HG03565 (cell line): ENCODE measurements around the gene TNIK.
"Not testable (repeated sequence)": the region's sequence is repeated elsewhere in the genome, so short reads cannot be mapped to it uniquely, and the experiment has no call there.

ENCODE experiments used
- ATAC-seq: cut with Tn5 transposase; IDR thresholded peaks from one replicate; pipeline ENCODE4 v1.9.1; 2021; ENCODE audit warnings: mild to moderate bottlenecking, moderate library complexity; ENCODE audit not compliant: unreplicated experiment

Gene TNIK

DNA sequence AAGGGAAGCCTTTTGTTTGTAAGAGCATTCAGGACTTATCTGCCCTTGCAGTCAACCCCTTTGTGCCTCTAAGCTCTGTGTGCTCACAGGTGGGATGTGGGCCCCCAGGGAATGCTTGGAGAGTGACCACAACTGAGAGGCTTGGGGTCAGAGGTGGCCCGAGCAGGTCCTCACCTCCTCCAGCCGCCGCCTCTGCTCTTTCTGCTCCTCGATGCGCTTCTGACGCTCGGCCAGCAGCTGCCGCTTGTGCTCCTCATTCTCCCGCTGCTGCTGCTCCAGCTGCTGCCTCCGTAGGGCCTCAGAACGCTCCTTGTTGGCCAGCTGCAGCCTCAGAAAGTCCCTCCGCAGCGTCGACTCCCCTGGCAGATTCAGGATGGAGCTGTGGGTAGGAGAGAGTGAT lies 302.9 kb downstream of the TNIK start:
- no peak for ATAC-seq

DNA sequence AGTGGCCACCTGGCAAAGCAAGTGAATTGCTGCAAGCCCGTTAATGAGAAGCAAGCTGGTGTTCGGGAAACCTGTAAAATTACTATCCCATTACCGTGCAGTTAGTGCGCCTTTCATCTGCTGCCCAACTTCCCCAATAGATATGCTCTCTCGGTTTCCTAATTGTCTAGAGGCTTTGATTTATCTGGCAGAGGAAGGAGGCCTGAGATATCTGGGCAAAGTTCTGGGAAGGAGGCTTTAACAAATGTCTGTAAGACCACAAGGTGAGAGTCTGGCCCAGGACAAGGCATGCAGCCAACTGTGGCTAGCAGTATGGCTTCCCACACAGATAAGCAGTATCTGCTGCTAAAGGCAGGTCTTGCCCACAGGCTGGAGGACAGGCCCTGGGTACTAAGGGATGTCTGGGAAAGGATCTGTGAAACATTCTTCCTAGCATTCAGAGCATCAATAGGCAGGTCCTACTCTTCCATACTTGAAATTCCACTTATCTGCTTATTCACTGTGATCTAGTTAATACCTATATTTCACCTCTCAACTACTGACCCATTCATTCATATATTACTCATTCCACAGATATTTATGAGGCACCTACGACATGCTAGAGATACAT lies 303.7 kb downstream of the TNIK start:
- ATAC-seq = no peak

DNA sequence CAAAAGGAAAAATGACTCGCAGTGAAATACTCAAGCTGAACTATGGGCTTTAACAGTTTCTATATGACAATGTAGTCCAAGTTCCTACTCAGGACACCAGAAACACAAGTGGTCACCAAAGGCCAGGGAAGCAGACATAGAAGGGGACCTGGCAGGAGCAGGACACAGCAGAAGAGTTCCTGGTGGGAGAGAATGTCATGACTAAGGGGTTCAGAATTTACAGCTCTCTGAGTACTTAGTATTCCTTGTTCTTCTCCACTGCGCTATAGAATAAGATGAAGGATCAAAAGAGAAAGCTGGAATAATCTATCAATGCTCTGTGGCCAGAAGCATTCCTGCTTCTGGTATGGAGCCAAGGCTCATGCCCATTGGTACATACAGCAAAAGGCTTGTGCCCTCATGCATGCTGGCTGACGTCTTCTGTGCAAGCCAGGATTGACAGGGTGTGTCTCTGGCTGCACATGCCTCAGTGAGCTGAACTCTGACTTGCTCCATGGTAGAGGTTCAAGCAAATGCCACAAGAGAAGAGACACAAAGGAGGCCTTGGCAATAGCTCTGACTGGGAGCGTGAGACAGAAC lies 305.0 kb downstream of the TNIK start:
- no peak for ATAC-seq

DNA sequence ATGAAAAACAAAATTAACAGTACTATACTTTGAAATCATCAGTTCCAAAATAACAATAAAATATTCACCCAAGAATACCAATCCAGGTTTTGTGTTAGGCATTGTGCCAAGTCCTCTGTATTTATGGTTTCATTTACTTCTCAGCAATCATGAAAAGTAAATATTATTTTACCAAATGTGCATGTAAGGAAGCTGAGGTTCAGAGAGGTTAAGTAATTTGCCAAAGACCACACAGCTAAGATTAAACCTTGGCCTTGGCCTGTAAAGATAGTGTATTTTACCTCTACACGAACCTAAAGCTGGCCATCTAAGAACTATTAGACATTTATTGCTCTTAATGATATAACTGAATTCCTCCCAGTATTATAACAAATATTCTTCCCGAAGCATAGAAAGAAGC lies 309.3 kb downstream of the TNIK start:
- ATAC-seq = no peak

DNA sequence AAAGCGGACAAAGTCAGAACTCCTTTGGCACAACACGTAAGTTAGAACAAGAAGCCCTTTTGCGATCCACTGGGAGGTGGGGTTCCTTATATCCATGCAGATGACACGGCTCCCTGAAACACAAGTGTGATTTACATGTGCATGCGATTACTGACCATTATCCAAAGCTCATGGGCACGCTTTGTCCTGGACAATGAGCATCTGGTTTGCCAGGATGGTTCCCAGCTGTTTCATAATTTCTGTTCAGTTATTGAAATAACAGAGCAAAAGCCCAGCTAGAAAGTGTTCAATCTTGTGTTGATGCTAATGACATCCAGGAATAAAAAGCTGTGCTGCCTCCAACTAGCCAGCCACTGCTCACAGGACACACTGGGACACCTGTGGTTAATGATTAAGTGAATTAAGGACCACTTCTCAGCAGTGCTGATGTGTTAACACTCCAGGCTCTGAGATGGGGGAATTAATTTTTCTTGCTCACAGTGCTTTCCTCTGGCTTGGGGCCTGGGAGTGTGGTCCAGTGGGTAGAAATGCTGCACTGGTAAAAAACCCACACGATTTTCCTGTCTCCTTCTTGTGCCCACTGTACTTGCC lies 310.6 kb downstream of the TNIK start:
- ATAC-seq = no peak

DNA sequence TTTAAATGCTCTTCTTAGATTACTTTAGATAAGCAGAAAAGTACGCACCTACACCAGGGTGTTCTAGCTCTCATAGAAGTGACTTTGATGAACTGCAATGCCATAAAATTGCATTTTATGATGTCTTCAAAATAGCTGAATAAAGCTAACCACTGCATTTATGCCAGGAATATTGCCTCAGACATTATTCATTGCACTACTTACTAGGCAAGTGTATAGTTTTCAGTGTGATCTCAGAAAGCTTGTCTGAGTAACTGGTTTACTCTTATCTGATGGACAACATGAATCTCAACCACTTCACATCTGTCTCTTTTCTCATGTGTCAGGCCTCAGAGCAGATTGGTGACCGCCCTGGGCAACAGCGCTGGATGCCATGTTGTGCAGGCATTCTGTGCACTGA lies 314.4 kb downstream of the TNIK start:
- no peak for ATAC-seq

DNA sequence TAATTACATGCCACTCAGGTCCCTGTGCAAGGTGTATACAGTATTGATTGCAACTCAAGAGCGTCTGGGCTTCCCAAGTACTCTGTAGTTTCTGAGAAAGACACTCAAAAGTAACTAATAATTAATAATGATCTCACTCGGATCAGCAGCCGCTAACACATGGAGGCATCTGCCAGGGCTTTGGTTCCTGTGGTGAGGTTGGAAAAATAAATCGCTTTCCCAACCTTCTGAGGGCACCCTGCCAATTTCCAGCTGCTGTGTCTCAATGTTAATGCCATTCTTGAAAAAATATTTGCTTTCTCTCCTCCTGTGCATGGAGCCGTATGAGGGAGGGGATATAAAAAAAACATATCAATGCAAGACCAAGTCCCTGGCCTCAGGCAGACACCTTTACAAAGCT lies 317.2 kb downstream of the TNIK start:
- ATAC-seq = no peak

DNA sequence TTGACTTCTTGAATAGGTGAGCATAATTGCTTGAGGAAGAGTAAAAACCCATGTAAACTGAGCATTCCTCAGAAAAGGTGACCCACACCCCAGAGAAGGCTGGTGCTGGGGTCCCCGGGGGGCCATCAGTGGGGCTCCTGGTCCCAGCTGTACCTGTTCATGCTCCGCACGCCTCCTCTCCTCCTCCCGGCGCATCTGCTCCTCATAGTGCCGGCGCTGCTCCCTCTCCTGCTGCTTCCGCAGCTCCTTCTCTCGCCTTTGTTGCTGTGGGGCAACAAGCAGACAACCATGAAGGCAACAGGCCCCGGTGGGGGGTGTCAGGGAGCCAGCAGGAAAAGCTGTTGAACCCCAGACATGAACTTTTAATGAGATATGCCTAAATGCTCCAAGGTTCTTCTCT lies 320.0 kb downstream of the TNIK start:
- no peak for ATAC-seq

DNA sequence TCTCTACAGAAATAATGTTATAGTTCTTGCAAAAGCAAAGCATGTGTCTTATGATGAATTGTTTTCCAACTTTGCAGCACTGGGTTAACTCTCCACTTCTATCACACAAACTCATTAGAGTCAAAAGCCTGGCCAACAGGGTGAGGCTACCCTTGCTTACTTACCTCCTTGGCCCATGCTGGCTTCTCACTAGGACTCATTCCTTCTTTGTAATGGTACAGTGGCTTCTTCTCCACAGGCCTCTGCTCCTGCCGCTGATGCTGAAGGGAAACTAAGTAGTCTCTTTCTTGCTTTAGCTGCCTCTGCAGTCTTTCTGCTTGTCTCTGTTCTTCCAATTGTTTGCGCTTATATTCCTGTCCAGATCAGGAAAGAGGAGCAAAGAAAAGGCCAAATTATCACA lies 322.2 kb downstream of the TNIK start:
- ATAC-seq = no peak

DNA sequence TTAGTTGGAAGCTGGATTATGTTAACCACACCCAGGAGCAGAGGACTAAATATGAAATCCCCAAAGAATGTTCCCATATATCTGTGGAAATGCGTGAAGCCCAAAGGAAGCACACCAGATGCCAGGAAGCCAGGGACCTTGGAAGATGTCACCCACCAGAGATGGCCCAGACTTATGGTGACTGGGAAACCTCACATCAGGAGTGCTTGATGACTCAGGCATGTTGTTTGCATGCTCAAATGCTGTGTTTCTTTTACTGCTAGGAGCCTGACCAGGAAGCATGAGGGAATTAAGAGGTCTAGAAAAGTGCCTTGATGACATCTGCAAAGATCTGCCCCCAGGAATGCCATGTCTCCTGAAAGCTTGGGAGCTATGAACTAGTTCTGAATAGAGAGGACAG lies 324.7 kb downstream of the TNIK start:
- ATAC-seq = no peak

DNA sequence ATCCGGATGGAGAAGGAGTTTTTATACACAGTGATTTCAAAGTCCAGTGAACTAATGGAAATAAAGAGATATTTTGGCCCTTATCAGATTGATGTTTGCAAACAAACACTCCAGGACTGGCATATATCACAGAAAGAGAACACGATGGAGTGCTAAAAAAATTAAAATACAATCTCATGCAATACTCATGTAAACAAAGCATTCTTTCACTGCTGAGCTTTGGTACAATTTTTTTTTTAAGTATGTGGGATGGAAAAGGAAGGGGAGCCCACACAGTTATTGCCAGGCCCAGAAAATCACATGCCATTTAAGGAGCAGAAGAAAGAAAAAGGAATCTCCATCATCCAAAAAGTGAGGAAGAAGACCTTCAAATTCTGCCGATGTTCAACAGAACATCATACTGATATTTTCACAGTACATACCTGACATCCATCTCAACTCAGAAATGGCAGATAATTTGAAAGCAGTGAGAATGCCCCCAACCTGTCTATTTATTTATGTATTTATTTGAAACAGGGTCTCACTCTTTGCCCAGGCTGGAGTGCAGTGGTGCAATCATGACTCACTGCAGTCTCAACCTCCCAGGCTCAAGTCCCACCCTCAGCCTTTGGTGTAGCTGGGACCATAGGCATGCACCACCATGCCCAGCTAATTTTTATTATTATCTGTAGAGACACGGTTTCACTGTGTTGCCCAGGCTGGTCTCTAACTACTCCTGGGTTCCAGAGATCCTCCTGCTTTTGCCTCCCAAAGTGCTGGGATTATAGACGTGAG lies 326.2 kb downstream of the TNIK start:
- no peak for ATAC-seq

DNA sequence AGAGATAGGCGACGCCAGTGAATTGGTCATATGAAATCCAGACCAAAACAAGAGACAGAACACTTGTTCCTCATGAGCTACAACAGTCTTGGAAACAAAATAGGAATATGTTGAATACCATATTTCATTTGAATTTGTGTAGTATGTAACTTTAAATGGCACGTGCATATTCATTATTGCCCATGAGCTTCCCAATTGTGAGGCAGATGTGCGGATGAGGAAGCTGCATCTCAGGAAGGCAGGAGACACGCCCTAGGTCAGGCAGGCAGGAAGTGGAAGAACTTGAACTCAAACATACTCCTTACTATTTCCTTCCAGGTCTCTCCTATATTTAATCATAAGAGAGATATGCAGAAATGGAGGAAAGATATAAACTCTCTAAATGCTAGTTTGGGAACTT lies 326.9 kb downstream of the TNIK start:
- no peak for ATAC-seq

DNA sequence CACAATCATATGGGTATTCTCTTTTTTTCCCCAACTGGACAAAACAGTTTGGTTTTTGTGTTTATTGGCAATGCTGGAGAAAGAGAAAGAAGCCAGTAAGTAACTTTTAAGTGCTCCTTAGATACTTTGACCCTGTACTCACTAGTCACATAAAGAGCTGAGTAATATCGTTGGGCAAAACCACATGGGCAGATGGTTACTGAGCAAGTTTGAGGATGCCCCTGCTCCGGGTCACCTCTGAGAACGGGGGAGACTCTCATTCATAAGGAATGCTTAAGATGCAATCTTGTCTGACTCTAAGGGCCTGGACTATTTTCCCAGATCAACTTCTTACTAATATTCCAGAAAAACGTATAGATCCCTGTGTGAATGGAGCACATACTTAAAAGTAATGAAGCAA lies 327.3 kb downstream of the TNIK start:
- no peak for ATAC-seq

DNA sequence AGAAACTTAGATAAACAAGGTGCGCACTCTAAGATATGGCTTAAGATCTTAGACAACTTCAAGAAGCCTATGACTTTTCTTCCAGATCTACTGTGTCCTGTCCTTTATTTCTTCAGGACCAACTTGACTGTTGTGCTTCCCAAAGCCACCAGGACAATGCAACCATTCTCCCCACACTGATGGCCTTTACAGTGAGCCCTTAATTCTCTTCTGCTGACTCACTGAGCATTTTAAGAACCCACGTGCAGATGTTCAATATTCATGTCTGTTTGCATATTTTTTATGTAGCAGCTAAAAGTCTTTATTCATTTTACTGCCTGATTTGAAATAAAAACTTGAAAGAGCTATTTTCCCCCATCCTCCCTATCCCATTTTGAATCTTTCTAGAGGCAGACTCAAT lies 330.4 kb downstream of the TNIK start:
- no peak for ATAC-seq

DNA sequence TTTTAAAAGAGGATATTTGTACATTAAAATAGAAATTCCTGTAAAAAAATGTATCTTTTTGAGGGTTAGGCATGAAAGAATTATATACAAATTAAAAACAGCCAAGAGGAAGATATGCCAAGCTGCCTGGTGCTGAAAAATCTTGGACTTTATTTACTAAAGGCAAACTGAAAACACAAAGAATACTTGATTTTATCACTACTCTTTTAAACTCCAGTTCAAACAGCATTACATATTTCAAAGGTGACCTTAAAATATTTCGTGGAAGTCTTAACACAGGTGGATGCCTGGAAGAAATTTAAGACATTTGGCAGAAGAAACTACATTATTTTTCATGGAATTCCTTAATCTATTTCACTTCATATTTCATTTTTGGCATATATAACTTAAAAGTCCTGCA lies 332.6 kb downstream of the TNIK start:
- ATAC-seq = no peak

DNA sequence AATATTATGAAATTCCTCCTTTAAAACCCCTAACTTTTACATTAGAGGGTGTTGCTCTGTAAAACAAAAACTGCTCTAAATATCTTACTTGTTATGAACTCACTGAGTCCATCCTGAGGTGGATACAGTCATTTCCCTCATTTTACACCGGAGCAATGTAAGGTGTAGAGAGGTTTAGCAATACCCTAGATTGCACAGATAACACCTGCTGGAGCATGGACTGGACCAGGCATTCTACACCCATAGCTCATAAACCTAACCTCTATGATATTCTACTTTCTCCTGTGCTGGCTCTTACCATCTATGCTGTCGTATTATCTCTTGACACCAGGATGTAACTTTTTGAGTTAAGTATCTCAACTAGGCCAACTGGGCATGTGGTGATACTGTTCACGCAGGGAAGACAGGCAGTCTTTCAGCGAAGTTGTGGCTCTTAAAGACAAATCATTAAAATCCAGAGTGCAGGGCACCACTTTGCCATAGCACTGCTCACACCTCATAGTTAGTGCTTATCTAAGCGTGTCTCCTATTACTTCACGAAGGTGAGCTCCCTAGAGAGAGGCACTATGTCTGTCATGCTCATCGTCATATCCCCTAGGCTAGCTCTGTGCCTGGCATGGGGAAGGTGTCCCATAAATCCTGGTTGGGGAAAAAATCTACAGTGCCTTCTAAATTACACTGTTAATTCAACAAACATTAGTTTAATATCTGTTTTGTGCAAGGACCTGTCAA lies 333.6 kb downstream of the TNIK start:
- ATAC-seq = no peak

DNA sequence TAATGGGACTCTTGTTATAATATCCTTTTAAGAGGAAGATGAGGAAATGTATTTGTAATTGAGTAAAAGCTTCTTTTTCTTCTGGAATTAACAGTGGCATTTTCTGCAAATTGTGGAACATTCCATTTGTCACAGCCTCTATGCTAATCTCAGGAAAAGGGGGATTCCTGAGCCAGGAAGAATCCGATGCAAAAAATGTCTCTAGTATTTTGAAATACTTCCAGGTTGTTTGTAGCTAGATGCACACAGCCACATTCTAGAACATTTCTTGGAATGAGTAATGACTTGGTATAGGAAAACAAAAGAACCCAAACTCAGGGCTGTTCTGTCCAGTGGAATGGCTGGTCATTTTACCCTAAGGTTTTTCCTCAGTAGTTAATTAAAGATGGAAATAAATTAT lies 335.2 kb downstream of the TNIK start:
- ATAC-seq = no peak

DNA sequence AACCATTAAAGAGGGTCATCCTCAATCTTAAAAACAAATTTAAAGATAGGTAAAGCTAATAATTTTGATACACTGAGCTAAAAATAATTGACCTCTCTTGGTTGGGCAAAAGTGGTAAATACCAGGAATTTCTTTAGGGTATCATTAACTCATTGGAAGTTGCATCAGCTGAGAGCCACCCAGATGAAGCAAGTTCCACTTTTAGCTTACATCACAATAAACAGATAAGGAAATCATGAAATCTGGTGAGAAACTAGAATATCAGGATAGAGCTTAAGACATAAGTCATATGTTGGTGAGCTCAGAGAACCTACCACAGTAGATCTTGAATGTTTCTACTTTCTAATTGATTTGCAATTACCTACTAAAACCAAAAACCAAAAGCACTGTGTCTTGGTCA lies 336.3 kb downstream of the TNIK start:
- ATAC-seq = no peak

DNA sequence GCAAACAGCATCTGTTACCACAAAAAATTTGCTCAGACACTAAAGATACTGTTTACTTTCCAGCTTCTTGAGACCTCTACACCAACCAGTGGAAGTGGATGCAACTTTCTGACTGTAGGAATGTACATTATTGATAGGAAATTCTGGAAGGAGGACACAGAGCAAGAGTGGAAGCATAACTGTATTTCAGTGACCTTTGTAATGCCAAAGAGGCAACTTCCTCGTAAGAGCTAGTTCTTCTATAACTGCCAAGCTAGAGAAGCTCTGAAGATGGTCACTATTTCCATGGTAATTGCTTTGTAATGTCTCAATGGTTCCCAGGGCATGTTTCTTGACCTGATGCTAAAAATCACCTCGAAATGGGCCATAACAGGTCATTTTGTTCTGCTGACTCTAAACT lies 337.3 kb downstream of the TNIK start:
- no peak for ATAC-seq

DNA sequence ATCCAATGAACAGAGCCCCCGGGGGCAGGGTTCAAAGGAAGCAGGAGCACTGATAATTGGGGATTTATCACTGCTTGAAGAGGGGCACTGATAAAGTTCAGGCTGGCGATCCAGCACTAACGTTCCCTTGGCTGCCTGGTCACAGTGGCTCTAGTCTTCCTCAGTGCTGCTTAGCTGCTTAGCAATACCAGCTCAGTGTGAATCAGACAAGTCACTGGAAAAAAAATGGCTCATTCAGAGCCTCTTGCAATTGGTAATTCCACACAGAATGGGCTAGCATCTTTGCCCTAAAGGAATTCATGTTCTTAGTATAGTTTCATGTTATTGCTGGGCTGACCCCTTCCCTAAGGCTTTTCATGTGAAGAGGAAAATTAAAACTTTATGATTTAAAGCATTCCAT lies 338.0 kb downstream of the TNIK start:
- ATAC-seq = no peak

DNA sequence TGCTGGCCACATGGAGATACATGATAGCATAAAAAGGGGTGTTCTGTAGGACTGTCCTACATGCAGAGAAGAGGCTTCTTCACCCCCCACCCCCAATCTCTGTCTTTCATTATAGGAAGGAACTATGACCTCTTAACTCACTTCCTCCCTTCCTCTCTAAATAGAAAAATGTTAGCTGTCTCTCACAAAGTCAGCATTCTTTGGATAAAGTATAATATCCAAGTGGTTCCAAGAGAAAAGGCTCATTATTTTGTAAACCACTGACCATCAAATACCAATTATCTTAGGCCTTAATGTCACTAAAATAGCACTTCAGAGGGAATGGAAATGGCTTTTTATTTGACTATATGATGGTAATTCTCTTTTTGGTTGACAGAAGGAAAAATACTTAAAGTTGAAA lies 338.4 kb downstream of the TNIK start:
- no peak for ATAC-seq

DNA sequence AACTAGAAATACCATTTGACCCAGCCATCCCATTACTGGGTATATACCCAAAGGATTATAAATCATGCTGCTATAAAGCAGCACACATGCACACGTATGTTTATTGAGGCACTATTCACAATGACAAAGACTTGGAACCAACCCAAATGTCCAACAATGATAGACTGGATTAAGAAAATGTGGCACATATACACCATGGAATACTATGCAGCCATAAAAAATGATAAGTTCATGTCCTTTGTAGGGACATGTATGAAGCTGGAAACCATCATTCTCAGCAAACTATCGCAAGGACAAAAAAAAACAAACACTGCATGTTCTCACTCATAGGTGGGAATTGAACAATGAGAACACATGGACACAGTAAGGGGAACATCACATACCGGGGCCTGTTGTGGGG lies 340.8 kb downstream of the TNIK start:
- ATAC-seq = not testable (repeated sequence)
